ENCODE measurements around the gene FHOD3.

The FHOD3 gene

GRCh38 chr18:36640021-36640952, 342.8 kb downstream of the FHOD3 start:
- DNase-seq, result no peak

- no peak for DNase-seq
Observed at GRCh38 chr18:36643061-36643460, 345.5 kb downstream of the FHOD3 start.

DNA sequence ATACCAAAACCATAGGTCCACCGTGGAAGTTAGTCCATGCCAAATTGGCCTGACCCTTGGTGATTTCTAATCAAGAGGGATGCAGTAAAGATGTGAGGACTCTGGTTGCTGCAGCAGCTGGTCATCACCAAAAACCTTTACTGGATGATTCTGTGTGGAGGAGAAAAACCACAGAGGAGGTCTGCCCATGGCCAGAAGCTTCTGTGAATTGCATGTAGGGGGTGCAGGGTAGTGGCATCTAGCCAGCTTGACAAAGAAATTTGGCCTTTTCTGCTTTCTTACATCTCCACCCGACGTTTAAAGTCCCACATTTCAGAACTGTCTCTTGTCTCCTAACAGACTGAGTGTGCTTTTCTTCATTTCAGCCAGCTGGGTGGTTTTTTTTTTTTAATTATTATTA, 351.3 kb downstream of the FHOD3 start:
- no peak for DNase-seq

DNA sequence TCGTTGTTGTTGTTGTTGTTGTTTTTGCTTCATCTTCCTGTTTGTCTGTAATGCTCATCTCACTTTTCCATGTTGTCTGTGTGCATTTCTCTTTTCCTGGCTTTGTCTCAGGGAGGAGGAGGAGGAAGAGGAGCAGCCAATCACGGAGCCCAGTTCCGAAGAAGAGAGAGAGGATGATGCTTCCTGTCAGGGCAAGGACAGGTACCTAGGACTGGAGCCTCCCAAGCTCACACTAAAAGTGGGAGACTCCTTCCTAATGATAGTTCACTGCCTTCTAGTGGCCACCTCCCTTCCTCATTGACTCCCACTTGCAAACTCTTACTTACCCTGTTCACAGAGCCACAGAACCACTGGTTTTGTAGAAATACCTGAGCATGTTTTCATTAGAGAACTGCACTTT, 351.7 kb downstream of the FHOD3 start:
- no peak for DNase-seq

DNA sequence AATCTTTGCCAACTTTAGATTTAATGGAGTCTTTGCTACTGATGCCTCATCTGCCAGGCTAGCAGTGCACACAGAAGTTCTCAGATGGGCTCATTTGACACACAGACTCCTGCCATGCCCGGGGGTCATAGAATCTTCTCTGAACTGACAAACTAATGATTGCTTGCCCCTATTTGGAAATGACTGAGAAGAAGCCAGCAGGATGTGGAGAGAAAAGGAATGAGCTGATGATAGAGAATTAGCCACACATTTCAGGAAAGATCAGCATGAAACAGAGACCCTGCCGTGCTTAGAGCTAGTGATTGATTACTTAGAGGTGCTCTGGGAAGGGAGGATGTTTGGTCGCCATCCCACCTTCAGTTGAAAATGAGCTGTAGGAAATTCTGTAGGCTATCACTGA, 352.8 kb downstream of the FHOD3 start:
- DNase-seq, result no peak

DNA sequence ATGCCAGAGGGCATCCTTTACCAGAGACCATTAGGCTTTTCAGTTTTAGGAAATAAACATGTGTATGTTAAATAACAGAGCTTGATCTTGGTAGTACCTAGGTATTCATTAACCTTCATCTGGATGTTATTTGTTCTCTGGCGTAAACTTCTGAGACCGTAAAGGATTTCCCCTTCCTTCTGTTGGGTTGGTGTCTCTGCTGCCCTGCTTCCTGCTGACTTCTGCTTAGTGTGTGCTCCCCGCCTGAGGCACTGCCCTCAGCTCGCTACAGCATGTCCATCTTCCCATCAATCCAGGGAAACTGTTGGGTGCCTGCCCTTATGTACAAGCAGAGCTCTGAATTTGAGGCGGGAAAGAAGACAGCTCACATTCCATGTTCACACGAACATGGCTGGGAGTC, 353.4 kb downstream of the FHOD3 start:
- DNase-seq, result no peak

GRCh38 chr18:36652503-36652902, 355.0 kb downstream of the FHOD3 start:
- no peak for DNase-seq

DNA sequence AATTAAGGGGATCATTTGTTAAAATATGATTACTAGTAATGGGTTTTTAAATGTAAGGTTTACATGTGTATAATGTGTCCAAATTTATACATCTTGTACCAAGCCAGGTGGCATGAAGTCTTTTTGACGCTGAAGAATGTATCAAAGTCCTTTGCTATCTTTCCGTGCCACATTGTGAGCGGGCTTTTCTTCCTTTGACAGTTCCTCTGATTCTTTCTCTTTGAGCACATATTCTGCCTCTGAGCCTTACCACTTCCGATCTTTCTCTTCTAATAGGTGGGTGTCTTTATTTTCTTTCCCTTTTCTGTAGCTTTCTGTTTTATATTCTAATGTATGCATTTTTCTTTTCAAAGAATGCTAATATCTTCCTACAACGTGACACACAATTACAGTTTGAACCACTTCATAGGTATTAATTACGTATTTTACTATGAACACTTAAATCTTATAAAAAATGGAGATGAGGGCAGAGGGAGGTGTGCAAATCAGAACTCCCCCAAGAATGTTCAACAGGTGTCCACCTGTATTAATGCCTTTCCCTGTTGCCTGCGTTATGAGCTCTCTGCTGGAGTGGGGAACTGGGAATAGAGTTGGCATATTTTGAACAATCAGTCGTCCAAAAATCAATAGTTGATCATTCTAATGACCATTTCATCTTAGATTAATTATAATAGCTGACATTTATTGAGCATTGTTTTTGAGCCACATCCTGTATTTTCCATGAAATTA, 355.8 kb downstream of the FHOD3 start:
- DNase-seq, result no peak

GRCh38 chr18:36653870-36654269, 356.4 kb downstream of the FHOD3 start:
- no peak for DNase-seq

DNA sequence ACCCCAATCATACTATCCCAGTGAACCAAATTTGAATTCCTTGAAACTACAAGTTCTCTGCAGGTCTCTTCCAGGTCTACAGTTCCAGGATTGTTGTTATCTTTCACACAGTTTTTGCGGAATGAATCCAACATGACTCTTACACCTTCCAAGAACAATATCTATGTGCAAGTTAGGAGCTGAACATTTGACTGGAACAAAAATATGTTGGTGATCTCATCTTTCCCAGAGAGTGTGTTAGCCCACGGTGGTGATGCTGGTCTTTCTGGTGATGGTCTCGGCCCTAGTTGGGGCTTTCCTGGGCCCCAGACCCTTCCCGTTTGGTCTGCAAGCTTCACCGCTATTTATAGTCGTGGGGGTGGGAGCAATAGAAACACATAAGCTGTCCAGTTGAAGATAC, 357.6 kb downstream of the FHOD3 start:
- DNase-seq, result no peak

DNA sequence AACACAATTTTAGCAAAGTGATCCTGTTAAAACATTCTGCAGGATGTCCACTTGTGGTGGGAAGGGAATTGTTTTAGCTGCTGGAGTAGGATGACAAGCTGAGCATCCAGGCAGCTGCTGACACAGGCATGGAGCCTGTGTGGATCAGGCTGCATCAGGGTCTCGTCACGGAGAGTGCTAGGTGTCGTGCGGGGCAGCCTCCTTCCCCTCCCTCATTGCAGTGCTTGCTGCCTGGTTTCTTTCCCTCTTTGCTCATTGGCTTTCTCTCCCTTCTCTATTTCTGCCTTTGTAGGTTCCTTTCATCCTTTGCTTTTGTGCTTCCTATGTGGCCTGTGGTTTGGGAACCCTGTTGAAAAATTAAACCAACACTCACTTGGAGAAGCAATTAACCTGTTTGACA, 358.4 kb downstream of the FHOD3 start:
- DNase-seq, result no peak

DNA sequence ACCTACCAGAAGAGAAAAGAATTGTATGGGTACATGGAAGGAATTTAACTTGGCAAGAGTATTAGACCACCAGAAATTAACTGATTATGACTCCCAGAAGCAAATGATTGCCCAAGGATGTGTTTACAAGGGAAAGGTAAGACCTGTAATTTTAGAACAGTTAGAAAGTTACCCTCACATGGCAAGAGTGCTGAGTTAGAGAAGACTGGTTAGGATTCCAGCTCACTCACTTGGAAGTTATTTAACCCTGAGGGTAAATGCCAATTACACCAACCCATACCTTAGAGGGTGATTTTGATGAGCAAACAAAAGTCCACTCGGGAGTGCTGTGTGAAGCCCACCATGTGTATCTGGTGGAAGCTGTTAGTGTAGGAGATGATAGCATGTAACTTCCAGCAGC, 361.1 kb downstream of the FHOD3 start:
- no peak for DNase-seq

- no peak for DNase-seq
Observed at GRCh38 chr18:36660311-36660710, 362.8 kb downstream of the FHOD3 start.

- no peak for DNase-seq
Observed at GRCh38 chr18:36661999-36662398, 364.5 kb downstream of the FHOD3 start.

- DNase-seq, result no peak
Observed at GRCh38 chr18:36663312-36663711, 365.8 kb downstream of the FHOD3 start.

GRCh38 chr18:36665952-36666351, 368.4 kb downstream of the FHOD3 start:
- no peak for DNase-seq

GRCh38 chr18:36667811-36668210, 370.3 kb downstream of the FHOD3 start:
- no peak for DNase-seq

- DNase-seq, result no peak
Observed at GRCh38 chr18:36668349-36668748, 370.8 kb downstream of the FHOD3 start.

- DNase-seq, result no peak
Observed at GRCh38 chr18:36672437-36673344, 375.2 kb downstream of the FHOD3 start.

DNA sequence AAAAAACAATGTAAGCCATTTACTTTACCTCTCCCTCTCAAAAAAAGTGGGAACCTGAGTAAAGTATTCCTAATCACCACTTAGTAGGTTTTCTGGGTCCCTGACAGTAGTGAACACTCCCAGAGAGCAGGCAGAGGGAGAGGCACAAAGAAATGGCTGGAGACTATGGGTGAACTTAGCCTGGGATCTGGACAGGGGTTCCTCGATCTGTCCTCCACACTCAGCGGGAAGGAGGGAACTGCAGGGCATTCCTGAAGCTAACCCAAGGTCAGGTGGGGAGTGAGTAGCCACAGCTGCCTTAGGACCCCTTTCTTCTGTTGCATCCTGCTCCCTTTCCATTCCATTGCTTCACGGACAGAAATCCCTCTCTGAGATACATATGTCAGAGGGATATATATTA, 375.9 kb downstream of the FHOD3 start:
- no peak for DNase-seq

DNA sequence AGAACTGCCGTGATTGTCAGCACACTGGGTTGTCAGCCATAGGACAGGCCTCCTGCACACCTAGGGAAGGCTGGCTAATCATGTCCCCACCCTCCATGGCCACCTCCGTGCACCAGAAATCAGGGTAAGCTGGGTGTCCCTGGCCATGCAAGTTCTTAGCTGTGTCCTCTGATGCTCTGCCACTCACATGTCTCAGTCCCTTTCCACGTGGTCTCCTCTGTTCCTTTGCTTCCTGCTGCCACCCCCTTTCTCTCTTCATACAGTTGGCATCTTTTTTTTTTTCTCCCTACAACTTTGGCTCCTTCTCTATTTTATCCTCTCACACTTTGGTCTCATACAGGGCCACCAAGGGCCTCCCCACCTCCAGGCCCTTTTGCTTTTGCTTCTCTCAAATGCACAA, 377.6 kb downstream of the FHOD3 start:
- DNase-seq, result no peak

DNA sequence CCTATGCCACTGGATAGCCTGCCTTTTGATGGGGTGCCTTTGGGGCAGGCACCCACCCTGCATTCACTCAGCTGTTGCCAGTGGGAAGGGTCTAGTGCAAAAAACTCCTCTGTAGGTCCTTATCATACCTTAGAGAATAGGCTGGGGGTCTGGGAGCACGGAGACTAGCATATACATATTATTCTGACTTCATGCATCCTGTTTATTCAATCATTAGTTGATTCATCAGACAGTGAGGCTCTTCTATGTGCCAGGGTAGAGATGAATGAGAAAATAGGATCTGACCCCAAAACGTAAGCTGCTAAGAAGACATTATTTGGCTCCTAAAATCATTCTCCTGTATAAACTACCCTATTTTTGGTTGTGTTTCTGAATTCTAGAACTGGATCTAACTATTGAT, 378.0 kb downstream of the FHOD3 start:
- no peak for DNase-seq

- no peak for DNase-seq
Observed at GRCh38 chr18:36676629-36677028, 379.1 kb downstream of the FHOD3 start.
